Keratinocyte (primary cell): Measurements from ENCODE around the gene CDH10.

Experiments used
- EZH2 ChIP-seq: IDR thresholded peaks from one replicate; pipeline ENCODE4 v1.6.1; 2012; ENCODE audit warnings: inconsistent platforms, mild to moderate bottlenecking, low read length, moderate library complexity
- TF ChIP-seq, protein P1 (sequence below), 3 experiments: IDR thresholded peaks in 1 of 3; conservative IDR thresholded peaks in 1 of 3; optimal IDR thresholded peaks in 1 of 3; 2 replicates in 2 of 3; 3 replicates in 1 of 3; pipeline versions ENCODE3 to v1.5.1; 2011; ENCODE audit warnings: low read length in 3 of 3, mild to moderate bottlenecking in 3 of 3, moderate library complexity in 2 of 3, control low read depth in 1 of 3, inconsistent platforms in 1 of 3; ENCODE audit not compliant: insufficient read depth in 2 of 3; ENCODE audit errors: extremely low read depth in 1 of 3

DNA sequence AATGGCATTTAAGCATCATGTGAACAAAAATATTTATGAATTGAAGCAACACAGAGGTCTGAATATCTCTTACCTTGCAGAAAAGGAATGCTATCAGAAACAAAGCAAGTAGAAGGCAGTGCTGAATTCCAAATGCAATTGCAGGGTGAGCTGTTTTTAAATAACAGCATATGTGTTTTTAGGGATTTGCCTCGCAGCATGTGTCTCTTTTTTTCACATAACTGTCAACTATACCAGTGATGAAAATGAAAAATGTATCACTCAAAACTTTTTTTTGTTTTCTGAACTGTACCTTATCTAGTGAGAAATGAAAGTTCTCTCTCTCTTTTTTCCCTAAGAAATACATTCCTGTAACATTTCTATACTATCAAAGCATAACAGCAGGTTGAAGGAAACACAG lies 21.2 kb downstream of the CDH10 start:
- TF ChIP-seq, protein P1, sequence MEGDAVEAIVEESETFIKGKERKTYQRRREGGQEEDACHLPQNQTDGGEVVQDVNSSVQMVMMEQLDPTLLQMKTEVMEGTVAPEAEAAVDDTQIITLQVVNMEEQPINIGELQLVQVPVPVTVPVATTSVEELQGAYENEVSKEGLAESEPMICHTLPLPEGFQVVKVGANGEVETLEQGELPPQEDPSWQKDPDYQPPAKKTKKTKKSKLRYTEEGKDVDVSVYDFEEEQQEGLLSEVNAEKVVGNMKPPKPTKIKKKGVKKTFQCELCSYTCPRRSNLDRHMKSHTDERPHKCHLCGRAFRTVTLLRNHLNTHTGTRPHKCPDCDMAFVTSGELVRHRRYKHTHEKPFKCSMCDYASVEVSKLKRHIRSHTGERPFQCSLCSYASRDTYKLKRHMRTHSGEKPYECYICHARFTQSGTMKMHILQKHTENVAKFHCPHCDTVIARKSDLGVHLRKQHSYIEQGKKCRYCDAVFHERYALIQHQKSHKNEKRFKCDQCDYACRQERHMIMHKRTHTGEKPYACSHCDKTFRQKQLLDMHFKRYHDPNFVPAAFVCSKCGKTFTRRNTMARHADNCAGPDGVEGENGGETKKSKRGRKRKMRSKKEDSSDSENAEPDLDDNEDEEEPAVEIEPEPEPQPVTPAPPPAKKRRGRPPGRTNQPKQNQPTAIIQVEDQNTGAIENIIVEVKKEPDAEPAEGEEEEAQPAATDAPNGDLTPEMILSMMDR (optimal IDR thresholded peaks at IDR 0.05 in 1 of 3, IDR thresholded peaks at IDR 0.05 in 1 of 3, conservative IDR thresholded peaks at IDR 0.05 in 1 of 3; ENCODE audit: extremely low read depth in 1 of 3, insufficient read depth in 2 of 3, low read length in 3 of 3): no peak
- no peak for TF ChIP-seq EZH2
